H9 (cell line): ENCODE results near the gene HAUS7. TPM values are rescaled to one million over a fixed set of nuclear protein-coding genes. Genes with fewer than 3 reads are reported as not detected.

Experiments used
- DNase-seq: peaks from one replicate; pipeline ENCODE4 v3.0.0-alpha.2; 2017
- H2AFZ ChIP-seq: one replicate; pipeline ENCODE4 v1.6.1; 2013; ENCODE audit warnings: mild to moderate bottlenecking, low read length, control low read depth, moderate library complexity
- H2AK5ac ChIP-seq: 2 replicates; pipeline ENCODE4 v1.6.1; 2013; ENCODE audit warnings: low read length, control low read depth, mixed read lengths; ENCODE audit not compliant: insufficient read length
- H2BK120ac ChIP-seq: one replicate; pipeline ENCODE4 v1.6.1; 2013; ENCODE audit warnings: low read depth, mild to moderate bottlenecking, low read length, control low read depth, inconsistent platforms; ENCODE audit not compliant: poor library complexity, severe bottlenecking
- H2BK12ac ChIP-seq: 2 replicates; pipeline ENCODE4 v1.6.1; 2013; ENCODE audit warnings: low read length, control low read depth, mixed read lengths, low read depth; ENCODE audit not compliant: insufficient read length
- H2BK15ac ChIP-seq: 2 replicates; pipeline ENCODE4 v1.6.1; 2013; ENCODE audit warnings: low read depth, low read length, control low read depth
- H2BK20ac ChIP-seq: one replicate; pipeline ENCODE4 v1.6.1; 2013; ENCODE audit warnings: low read depth, mild to moderate bottlenecking, low read length, control low read depth, inconsistent platforms; ENCODE audit not compliant: poor library complexity, severe bottlenecking
- H2BK5ac ChIP-seq: 2 replicates; pipeline ENCODE4 v1.6.1; 2013; ENCODE audit warnings: low read length, control low read depth, mixed read lengths; ENCODE audit not compliant: insufficient read length
- H3K14ac ChIP-seq: 2 replicates; pipeline ENCODE4 v1.6.1; 2013; ENCODE audit warnings: low read length, control low read depth; ENCODE audit not compliant: insufficient read depth
- H3K18ac ChIP-seq: 2 replicates; pipeline ENCODE4 v1.6.1; 2013; ENCODE audit warnings: low read depth, mild to moderate bottlenecking, mixed read lengths, low read length, control low read depth; ENCODE audit not compliant: insufficient read length
- H3K23ac ChIP-seq: 2 replicates; pipeline ENCODE4 v1.6.1; 2013; ENCODE audit warnings: low read length, control low read depth, mixed read lengths, low read depth; ENCODE audit not compliant: insufficient read length
- H3K23me2 ChIP-seq: 2 replicates; pipeline ENCODE4 v1.6.1; 2013; ENCODE audit warnings: low read depth, mild to moderate bottlenecking, mixed read lengths, low read length, control low read depth; ENCODE audit not compliant: insufficient read length, poor library complexity, severe bottlenecking
- H3K27ac ChIP-seq: 2 replicates; pipeline ENCODE4 v1.5.1; 2013; ENCODE audit warnings: low read length, control low read depth, mixed read lengths, low read depth; ENCODE audit not compliant: insufficient read length
- H3K27me3 ChIP-seq: 2 replicates; pipeline ENCODE4 v1.6.1; 2013; ENCODE audit warnings: low read length, control low read depth, inconsistent platforms; ENCODE audit not compliant: insufficient read depth
- H3K4ac ChIP-seq: 2 replicates; pipeline ENCODE4 v1.6.1; 2013; ENCODE audit warnings: low read depth, mild to moderate bottlenecking, control low read depth, inconsistent platforms, low read length, moderate library complexity
- H3K4me1 ChIP-seq: 2 replicates; pipeline ENCODE4 v1.6.1; 2013; ENCODE audit warnings: low read length, control low read depth, inconsistent platforms; ENCODE audit not compliant: insufficient read depth
- H3K4me2 ChIP-seq: 2 replicates; pipeline ENCODE4 v1.6.1; 2013; ENCODE audit warnings: low read length, control low read depth, mixed read lengths; ENCODE audit not compliant: insufficient read length, insufficient read depth
- H3K56ac ChIP-seq: 2 replicates; pipeline ENCODE4 v1.6.1; 2013; ENCODE audit warnings: low read depth, mild to moderate bottlenecking, mixed read lengths, low read length, control low read depth; ENCODE audit not compliant: insufficient read length
- H3K79me1 ChIP-seq: 2 replicates; pipeline ENCODE4 v1.6.1; 2013; ENCODE audit warnings: low read depth, mild to moderate bottlenecking, moderate library complexity, low read length, control low read depth, inconsistent platforms; ENCODE audit not compliant: insufficient read depth, poor library complexity, severe bottlenecking
- H3K79me2 ChIP-seq: 2 replicates; pipeline ENCODE4 v1.6.1; 2013; ENCODE audit warnings: low read length, control low read depth, inconsistent platforms; ENCODE audit not compliant: insufficient read depth
- H3K9ac ChIP-seq: 2 replicates; pipeline ENCODE4 v1.6.1; 2013; ENCODE audit warnings: low read length, control low read depth, mixed read lengths; ENCODE audit not compliant: insufficient read length; ENCODE audit errors: extremely low read depth
- H3K9me3 ChIP-seq: one replicate; pipeline ENCODE4 v1.6.1; 2013; ENCODE audit warnings: low read depth, low read length, inconsistent platforms; ENCODE audit not compliant: control insufficient read depth
- H3T11ph ChIP-seq: one replicate; pipeline ENCODE4 v1.6.1; 2013; ENCODE audit warnings: mild to moderate bottlenecking, low read length, control low read depth, inconsistent platforms
- H4K20me1 ChIP-seq: one replicate; pipeline ENCODE4 v1.6.1; 2013; ENCODE audit not compliant: control insufficient read depth, insufficient read length, insufficient read depth
- H4K5ac ChIP-seq: 2 replicates; pipeline ENCODE4 v1.6.1; 2013; ENCODE audit warnings: low read depth, mild to moderate bottlenecking, mixed read lengths, low read length, control low read depth; ENCODE audit not compliant: insufficient read length
- H4K8ac ChIP-seq: replicated peaks from 2 replicates; pipeline ENCODE4 v1.6.1; 2013; ENCODE audit warnings: low read length, control low read depth, mixed read lengths, low read depth; ENCODE audit not compliant: insufficient read length
- H4K91ac ChIP-seq: 2 replicates; pipeline ENCODE4 v1.6.1; 2013; ENCODE audit warnings: low read depth, mild to moderate bottlenecking, moderate library complexity, mixed read lengths, low read length, control low read depth; ENCODE audit not compliant: insufficient read length
- H3K27ac Mint-ChIP-seq, 3 experiments: 2 replicates in 2 of 3; 3 replicates in 1 of 3; pipeline ENCODE4 v1.8.0; 2020 to 2021; ENCODE audit warnings: mixed read lengths in 3 of 3, mild to moderate bottlenecking in 1 of 3, moderate library complexity in 1 of 3
- H3K27me3 Mint-ChIP-seq: 2 replicates; pipeline ENCODE4 v1.8.0; 2021; ENCODE audit warnings: low read depth, mild to moderate bottlenecking, moderate library complexity, mixed read lengths
- H3K36me3 Mint-ChIP-seq, 3 experiments: 2 replicates in 2 of 3; 3 replicates in 1 of 3; pipeline ENCODE4 v1.8.0; 2020 to 2021; ENCODE audit warnings: low read depth in 3 of 3, mixed read lengths in 3 of 3; ENCODE audit not compliant: insufficient read depth in 1 of 3
- H3K4me1 Mint-ChIP-seq, 2 experiments: 2 replicates each; pipeline ENCODE4 v1.8.0; 2020; ENCODE audit warnings: mixed read lengths in 2 of 2
- H3K4me3 Mint-ChIP-seq, 2 experiments: 2 replicates in 1 of 2; 3 replicates in 1 of 2; pipeline ENCODE4 v1.8.0; 2020 to 2021; ENCODE audit warnings: mild to moderate bottlenecking in 2 of 2, mixed read lengths in 2 of 2, moderate library complexity in 1 of 2
- H3K9me3 Mint-ChIP-seq, 2 experiments: 2 replicates in 1 of 2; 3 replicates in 1 of 2; pipeline ENCODE4 v1.8.0; 2020; ENCODE audit warnings: mild to moderate bottlenecking in 2 of 2, mixed read lengths in 2 of 2, moderate library complexity in 1 of 2
- CTCF ChIP-seq: fragments of 200-600 bp; sonication (generic); conservative IDR thresholded peaks from 3 replicates; pipeline ENCODE4 v1.8.0; 2021; ENCODE audit warnings: antibody characterized with exemption, mild to moderate bottlenecking
- WGBS: extraction: QIAGEN DNeasy Blood & Tissue Kit; methylation state at CpG from one replicate; pipeline ENCODE4 v1.1.7; 2013; ENCODE audit warnings: missing lambda C conversion rate, low lambda C conversion rate, mixed read lengths; ENCODE audit not compliant: insufficient read length; ENCODE audit errors: extremely low coverage; 5-methylcytosine and 5-hydroxymethylcytosine counted together
- total RNA-seq: library from RNA; stranded (reverse); gene quantifications from 2 replicates; pipeline ENCODE4 v1.2.1, GENCODE V29; 2021

Gene HAUS7
- total RNA-seq, 1 experiment from 2014 or later, result 45.3 TPM

DNA sequence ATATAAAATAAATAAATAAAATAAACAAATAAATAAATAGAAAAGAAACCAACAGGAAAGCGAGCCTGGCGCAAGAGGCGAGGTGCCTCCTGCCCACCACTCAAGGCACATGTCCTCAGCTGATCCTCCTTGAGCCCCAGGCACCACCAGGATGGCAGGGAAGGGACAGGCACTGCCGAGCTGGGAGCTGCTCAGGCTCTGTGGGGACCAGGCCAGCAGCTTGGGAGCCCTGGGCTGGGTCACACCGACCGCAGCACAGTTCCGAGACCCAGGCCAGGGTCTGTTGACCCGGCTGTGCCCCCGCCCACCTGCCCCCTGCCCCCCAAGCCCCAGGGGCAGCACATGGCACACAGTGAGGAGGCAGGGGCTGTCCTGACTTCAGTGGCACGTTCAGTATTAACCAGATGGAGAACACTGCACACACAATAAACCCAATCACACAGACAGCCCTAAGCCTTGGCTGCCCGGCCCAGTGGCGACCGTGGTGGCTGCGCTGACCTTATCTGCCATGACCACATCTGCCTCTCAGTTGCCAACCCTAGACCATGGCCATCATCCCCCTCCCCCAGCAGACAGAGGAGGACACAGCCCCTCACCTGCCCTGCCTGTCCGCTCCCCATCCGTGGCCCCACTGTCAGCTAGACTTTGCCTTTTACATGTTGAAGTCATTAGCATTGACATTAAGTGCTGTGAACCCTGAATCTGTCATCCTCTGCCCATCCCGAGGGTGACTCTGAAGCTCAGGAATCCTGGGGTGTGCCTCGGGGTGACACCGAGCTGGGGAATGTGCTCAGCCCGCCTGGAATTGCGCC is 21.6 kb downstream of the HAUS7 start:
- Histone ChIP-seq H4K20me1 (no peaks in the 10 kb centered on the region), H2BK20ac (no peak overlapping the region), H3K4ac (no peak overlapping the region), H2BK5ac (no peak overlapping the region), H3K79me1 (no peaks in the 10 kb centered on the region), H3K23ac (no peak overlapping the region), H2BK15ac (no peak overlapping the region), H3T11ph (no peak overlapping the region), H3K4me2 (no peak overlapping the region), H3K9me3 (peaks cover 20% of the 10 kb centered on the region), H3K9ac (no peak overlapping the region), H3K79me2 (no peaks in the 10 kb centered on the region), H3K4me1 (no peaks in the 10 kb centered on the region), H3K23me2 (no peaks in the 10 kb centered on the region), H2AK5ac (no peak overlapping the region), H3K27me3 (no peaks in the 10 kb centered on the region), H2AFZ (no peak overlapping the region), H3K27ac (no peak overlapping the region), H4K91ac (no peak overlapping the region), H4K8ac (no peak overlapping the region), H3K18ac (no peak overlapping the region), H4K5ac (no peak overlapping the region), H2BK120ac (no peak overlapping the region), H3K14ac (no peak overlapping the region), H3K56ac (no peak overlapping the region), H2BK12ac (no peak overlapping the region)
- Mint-ChIP-seq H3K4me1 (no peaks in the 10 kb centered on the region), H3K4me3 (no peak overlapping the region), H3K36me3 (peaks cover 10 to 22% (median 18%) of the 10 kb centered on the region in 3 experiments; a peak in 5 of 7 replicates), H3K27ac (no peak overlapping the region), H3K27me3 (no peaks in the 10 kb centered on the region), H3K9me3 (peaks cover 48 to 70% of the 10 kb centered on the region in 2 experiments)
- no peak for DNase-seq
- TF ChIP-seq CTCF, result no peak
- no CpG with 5 or more reads among the region's 21 CpGs for WGBS
